Measurements from ENCODE around the gene TIGD6. TPM values are rescaled to one million over a fixed set of nuclear protein-coding genes. Genes with fewer than 3 reads are reported as not detected.

TIGD6 gene
- total RNA-seq, 2 donors from 2014 or later = 4.7 to 11.7 TPM

DNA sequence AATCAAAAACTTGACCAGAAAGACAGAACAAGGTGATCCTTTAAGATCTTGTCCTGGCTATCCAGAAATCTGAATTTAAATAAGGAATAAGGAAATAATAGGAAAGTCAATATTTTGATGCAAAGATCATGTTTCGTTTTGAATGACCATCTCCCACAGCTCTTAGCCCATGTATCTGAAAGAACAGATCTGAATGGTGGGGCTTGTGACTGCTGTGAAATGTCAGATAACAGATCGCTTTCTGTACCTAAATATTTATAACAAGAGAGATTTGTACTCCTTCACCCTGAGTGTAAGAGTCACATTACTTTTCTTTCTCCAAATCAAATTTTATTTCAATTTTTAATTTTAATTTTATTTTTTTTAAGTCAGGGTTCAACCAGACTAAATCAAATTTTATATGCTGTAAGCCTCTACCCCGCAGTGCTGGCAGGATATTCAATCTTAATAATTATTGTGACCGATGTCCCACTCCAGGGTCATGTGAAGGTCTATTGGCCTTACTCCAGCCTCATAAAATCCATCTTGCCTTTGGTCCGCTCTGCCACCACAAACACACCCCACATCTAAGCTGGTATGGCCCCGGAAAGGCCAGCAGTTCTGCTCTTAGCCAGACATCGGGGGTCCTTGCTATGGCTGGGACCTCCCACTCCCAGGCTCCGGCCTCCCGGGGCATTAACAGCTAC, 46.9 kb downstream of the TIGD6 start:
- Histone ChIP-seq H3K36me3 (no peaks in the 10 kb centered on the region), H3K27me3 (replicated peaks; ENCODE audit: insufficient read depth) (no peaks in the 10 kb centered on the region), H3K4me1 (replicated peaks) (no peaks in the 10 kb centered on the region), H3K4me3 (no peak overlapping the region), H3K27ac (no peak overlapping the region), H3K9me3 (no peaks in the 10 kb centered on the region)
- intact Hi-C loops (cut with DNase I) = no loop called here
- WGBS = 42% methylated on average over 9 of the region's 9 CpGs
- TF ChIP-seq, protein P1, sequence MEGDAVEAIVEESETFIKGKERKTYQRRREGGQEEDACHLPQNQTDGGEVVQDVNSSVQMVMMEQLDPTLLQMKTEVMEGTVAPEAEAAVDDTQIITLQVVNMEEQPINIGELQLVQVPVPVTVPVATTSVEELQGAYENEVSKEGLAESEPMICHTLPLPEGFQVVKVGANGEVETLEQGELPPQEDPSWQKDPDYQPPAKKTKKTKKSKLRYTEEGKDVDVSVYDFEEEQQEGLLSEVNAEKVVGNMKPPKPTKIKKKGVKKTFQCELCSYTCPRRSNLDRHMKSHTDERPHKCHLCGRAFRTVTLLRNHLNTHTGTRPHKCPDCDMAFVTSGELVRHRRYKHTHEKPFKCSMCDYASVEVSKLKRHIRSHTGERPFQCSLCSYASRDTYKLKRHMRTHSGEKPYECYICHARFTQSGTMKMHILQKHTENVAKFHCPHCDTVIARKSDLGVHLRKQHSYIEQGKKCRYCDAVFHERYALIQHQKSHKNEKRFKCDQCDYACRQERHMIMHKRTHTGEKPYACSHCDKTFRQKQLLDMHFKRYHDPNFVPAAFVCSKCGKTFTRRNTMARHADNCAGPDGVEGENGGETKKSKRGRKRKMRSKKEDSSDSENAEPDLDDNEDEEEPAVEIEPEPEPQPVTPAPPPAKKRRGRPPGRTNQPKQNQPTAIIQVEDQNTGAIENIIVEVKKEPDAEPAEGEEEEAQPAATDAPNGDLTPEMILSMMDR (IDR thresholded peaks at IDR 0.05) = no peak
- TF ChIP-seq POLR2AphosphoS5 (IDR thresholded peaks at IDR 0.05) (no peak), POLR2A (IDR thresholded peaks at IDR 0.05) (no peak)
- no peak for DNase-seq (ENCODE audit: low spot score)

DNA sequence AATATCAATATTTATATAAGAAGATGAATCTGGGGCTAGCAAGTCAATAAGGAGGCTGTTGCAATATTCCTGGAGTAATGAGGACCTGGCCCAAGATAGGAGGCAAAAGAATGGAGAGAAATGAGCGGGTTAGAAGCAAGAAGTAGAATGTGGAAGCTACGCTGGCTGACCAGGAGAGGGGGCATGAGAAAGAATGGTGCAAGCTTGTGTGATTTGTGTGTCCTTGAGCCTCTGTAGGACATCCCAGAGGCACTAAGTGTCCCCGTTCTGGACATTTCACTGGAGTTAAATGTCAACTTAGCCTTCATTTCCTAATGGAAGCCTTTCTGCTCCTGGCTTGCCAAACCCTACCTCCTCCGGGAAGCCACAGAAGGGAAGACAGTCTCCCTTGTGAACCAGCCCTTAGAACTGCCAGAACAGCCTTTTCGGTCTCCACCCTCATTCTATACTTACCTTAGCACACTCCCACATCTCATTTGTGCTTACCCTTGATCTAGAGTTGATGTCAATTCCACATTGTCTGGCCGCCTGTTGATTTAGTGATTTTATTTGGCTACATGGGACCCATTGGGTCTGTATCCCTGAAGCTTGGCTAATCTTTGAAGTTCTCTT, 49.2 kb downstream of the TIGD6 start:
- 85% methylated on average over 6 of the region's 6 CpGs for WGBS
- intact Hi-C loops (cut with DNase I) = no loop called here

DNA sequence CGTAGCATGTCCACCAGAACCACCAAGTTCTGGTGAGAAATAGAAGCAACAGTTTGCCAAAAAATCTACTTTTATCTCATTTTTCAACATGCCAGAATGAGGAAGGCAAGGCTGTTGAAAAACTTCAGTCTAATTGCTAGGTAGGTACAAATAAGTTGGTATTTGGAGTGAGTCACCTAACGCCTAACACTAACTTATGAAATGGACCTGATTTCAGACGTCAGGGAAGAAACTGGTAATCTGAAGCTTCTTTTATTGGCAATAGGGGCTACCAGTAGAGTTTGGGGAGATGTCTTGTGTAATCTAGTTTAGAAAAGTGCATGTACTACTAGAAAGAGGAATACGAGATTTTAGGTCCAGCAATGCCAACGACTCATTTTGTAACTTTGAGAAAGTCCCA, 51.5 kb downstream of the TIGD6 start:
- no peak overlapping the region for H3K4me3 ChIP-seq
- intact Hi-C loops (cut with DNase I) = no loop called here
- no peak overlapping the region for H3K27ac ChIP-seq
- WGBS = 90% methylated on average over 5 of the region's 5 CpGs
- no peaks in the 10 kb centered on the region for H3K36me3 ChIP-seq
- DNase-seq (ENCODE audit: low spot score) = no peak
- no peak for TF ChIP-seq POLR2A (IDR thresholded peaks at IDR 0.05)
- TF ChIP-seq, protein P1 (IDR thresholded peaks at IDR 0.05) = no peak
- no peak for TF ChIP-seq POLR2AphosphoS5 (IDR thresholded peaks at IDR 0.05)
- no peaks in the 10 kb centered on the region for H3K27me3 ChIP-seq (replicated peaks; ENCODE audit: insufficient read depth)
- no peaks in the 10 kb centered on the region for H3K9me3 ChIP-seq
- H3K4me1 ChIP-seq (replicated peaks) = peaks cover 12% of the 10 kb centered on the region

More for the DNA sequence above, 49.2 kb downstream of the TIGD6 start:
- no peak for DNase-seq (ENCODE audit: low spot score)
- Histone ChIP-seq H3K9me3 (no peaks in the 10 kb centered on the region), H3K27ac (no peak overlapping the region), H3K4me3 (no peak overlapping the region), H3K27me3 (replicated peaks; ENCODE audit: insufficient read depth) (no peaks in the 10 kb centered on the region), H3K36me3 (no peaks in the 10 kb centered on the region), H3K4me1 (replicated peaks) (no peaks in the 10 kb centered on the region)
- no peak for TF ChIP-seq POLR2AphosphoS5 (IDR thresholded peaks at IDR 0.05)
- TF ChIP-seq POLR2A (IDR thresholded peaks at IDR 0.05) = no peak
- TF ChIP-seq, protein P1 (IDR thresholded peaks at IDR 0.05) = no peak

DNA sequence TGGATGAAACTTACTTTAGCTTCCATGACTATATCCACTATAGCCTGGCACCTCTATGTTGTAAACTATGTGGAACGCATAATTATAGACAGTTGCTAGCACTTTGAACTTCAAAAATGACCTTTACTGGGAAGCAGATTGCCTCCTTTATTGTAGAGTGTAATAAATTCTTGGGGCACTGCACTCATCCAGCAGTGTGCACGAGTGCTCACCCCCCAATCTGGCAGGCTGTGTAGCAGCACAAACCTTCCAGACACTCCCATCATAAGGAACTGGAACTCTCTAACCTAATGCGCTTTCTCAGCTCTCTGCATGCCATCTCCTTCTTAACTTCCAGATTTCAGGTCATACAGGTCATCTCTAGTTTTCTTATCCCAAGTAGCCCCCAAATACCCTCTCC, 54.3 kb downstream of the TIGD6 start:
- Histone ChIP-seq H3K27ac (no peak overlapping the region), H3K9me3 (no peaks in the 10 kb centered on the region), H3K4me1 (replicated peaks) (peaks cover 22% of the 10 kb centered on the region), H3K36me3 (no peaks in the 10 kb centered on the region), H3K27me3 (replicated peaks; ENCODE audit: insufficient read depth) (no peaks in the 10 kb centered on the region), H3K4me3 (no peak overlapping the region)
- DNase-seq (ENCODE audit: low spot score) = no peak
- TF ChIP-seq POLR2A (IDR thresholded peaks at IDR 0.05) = no peak
- TF ChIP-seq POLR2AphosphoS5 (IDR thresholded peaks at IDR 0.05) = no peak
- TF ChIP-seq, protein P1 (IDR thresholded peaks at IDR 0.05) = no peak
- intact Hi-C loops (cut with DNase I) = no loop called here
- 51% methylated on average over 3 of the region's 3 CpGs for WGBS

DNA sequence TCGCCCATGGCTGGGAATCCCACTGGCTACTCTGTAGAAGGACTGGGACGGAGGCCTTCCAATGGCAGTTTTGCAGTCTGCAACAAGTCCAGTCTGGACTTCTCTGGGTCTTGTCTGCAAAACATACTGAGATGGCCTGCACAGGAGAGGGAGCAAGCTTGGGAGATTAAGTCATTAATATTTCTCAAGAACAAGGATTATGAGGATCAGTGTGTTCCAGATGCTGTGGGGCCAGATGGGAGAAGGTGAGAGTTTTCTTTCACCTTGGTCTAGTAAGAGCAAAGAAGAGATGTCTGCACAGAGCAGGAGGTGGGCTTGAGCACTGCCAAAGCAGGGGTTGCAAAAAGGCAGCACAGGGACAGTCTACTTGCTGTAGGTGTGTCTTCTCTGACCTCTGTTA, 55.8 kb downstream of the TIGD6 start, which contains the start of gene PDE6A:
Gene PDE6A, minus strand, starts transcription at position 128 of the 400 bp plus-strand sequence. Its CDS starts 120 bp downstream, at position 8.
- H3K4me3 ChIP-seq = no peak within 1 kb of the TSS
- WGBS = 88% methylated on average over 2 of the region's 2 CpGs
- DNase-seq (ENCODE audit: low spot score) = no peak
- no peaks in the 10 kb centered on the region for H3K36me3 ChIP-seq
- TF ChIP-seq, protein P1 (IDR thresholded peaks at IDR 0.05) = no peak
- no peak for TF ChIP-seq POLR2A (IDR thresholded peaks at IDR 0.05)
- TF ChIP-seq POLR2AphosphoS5 (IDR thresholded peaks at IDR 0.05) = no peak
- H3K4me1 ChIP-seq (replicated peaks) = peaks cover 24% of the 10 kb centered on the region
- peak within 1 kb of the TSS; percentile 30 to 53 for H3K27ac ChIP-seq
- no peaks in the 10 kb centered on the region for H3K9me3 ChIP-seq
- intact Hi-C loops (cut with DNase I) = no loop called here
- no peaks in the 10 kb centered on the region for H3K27me3 ChIP-seq (replicated peaks; ENCODE audit: insufficient read depth)

Data from prostate gland (tissue), 2 donors.